Endothelial cell of umbilical vein (primary cell): ENCODE measurements around the gene MBD2. TPM values are rescaled to one million over a fixed set of nuclear protein-coding genes. Genes with fewer than 3 reads are reported as not detected.

Experiments used
- BruUV-seq: library from RNA; stranded (reverse); fragments of 400-500 nt; replicated peaks from 2 replicates; lab custom pipeline; 2021; lab: Mats Ljungman, UMichigan
- CTCF ChIA-PET: fragments of 300-600, 350-600 bp; sonication (Branson Sonifier 250); formaldehyde crosslinking; loops from one replicate; lab custom pipeline; 2021; ENCODE audit warnings: antibody characterized with exemption, inconsistent platforms; lab: Charles Lee
- POLR2A ChIA-PET: fragments of 300-600, 350-600 bp; sonication (Branson Sonifier 250); formaldehyde crosslinking; loops from one replicate; lab custom pipeline; 2021; ENCODE audit warnings: antibody characterized with exemption, inconsistent platforms; lab: Charles Lee
- DNase-seq: peaks from one replicate; pipeline ENCODE4 v3.0.0-alpha.2; 2011; ENCODE audit warnings: low read depth, low spot score
- FAIRE-seq: peaks from 2 replicates; lab custom pipeline; 2011; peaks lifted over from hg19 to GRCh38; lab: Jason Lieb, UNC
- H2AFZ ChIP-seq: 2 replicates; pipeline ENCODE4 v1.6.0; 2012; ENCODE audit warnings: low read depth, low read length, control low read depth, inconsistent platforms
- H3K27ac ChIP-seq: 2 replicates; pipeline ENCODE4 v1.5.1; 2011; ENCODE audit warnings: low read depth, mild to moderate bottlenecking, control low read depth, low read length, moderate library complexity; ENCODE audit not compliant: insufficient read depth
- H3K27me3 ChIP-seq, 2 experiments: 2 replicates each; pipeline versions ENCODE4 v1.6.0 to v1.6.1; 2011; ENCODE audit warnings: low read length in 2 of 2, mixed read lengths in 1 of 2; ENCODE audit not compliant: control insufficient read depth in 2 of 2, insufficient read depth in 2 of 2
- H3K36me3 ChIP-seq, 2 experiments: 2 replicates in 1 of 2; 3 replicates in 1 of 2; pipeline ENCODE4 v1.5.1; 2011; ENCODE audit warnings: low read length in 2 of 2, mild to moderate bottlenecking in 1 of 2, moderate library complexity in 1 of 2; ENCODE audit not compliant: control insufficient read depth in 2 of 2, insufficient read depth in 2 of 2; ENCODE audit errors: extremely low read depth in 1 of 2
- H3K4me1 ChIP-seq: 3 replicates; pipeline ENCODE4 v1.5.1; 2011; ENCODE audit warnings: mild to moderate bottlenecking, low read length; ENCODE audit not compliant: control insufficient read depth, insufficient read depth; ENCODE audit errors: extremely low read depth
- H3K4me2 ChIP-seq: 2 replicates; pipeline ENCODE4 v1.6.1; 2011; ENCODE audit warnings: low read length, control low read depth, mixed read lengths; ENCODE audit not compliant: insufficient read depth
- H3K4me3 ChIP-seq, 3 experiments: fragments of 200-600 bp in 1 of 3; sonication (generic), shearing (Covaris generic) in 1 of 3; replicated peaks in 1 of 3; 2 replicates each; pipeline ENCODE4 v1.5.1; 2011 to 2016; ENCODE audit warnings: control low read depth in 3 of 3, low read length in 3 of 3, mild to moderate bottlenecking in 2 of 3, inconsistent platforms in 1 of 3, low read depth in 1 of 3, moderate library complexity in 1 of 3; ENCODE audit not compliant: insufficient read depth in 1 of 3
- H3K79me2 ChIP-seq: 2 replicates; pipeline ENCODE4 v1.6.0; 2012; ENCODE audit warnings: low read length, inconsistent platforms; ENCODE audit not compliant: control insufficient read depth, insufficient read depth
- H3K9ac ChIP-seq: replicated peaks from 2 replicates; pipeline ENCODE3; 2011; ENCODE audit warnings: low read length, control low read depth; ENCODE audit not compliant: insufficient read depth; ENCODE audit errors: extremely low read depth
- H3K9me1 ChIP-seq: replicated peaks from 3 replicates; pipeline ENCODE4 v1.6.0; 2011; ENCODE audit warnings: mild to moderate bottlenecking, low read length; ENCODE audit not compliant: control insufficient read depth, insufficient read depth; ENCODE audit errors: extremely low read depth
- H3K9me3 ChIP-seq: replicated peaks from 2 replicates; pipeline ENCODE4 v1.5.1; 2012; ENCODE audit warnings: low read length, inconsistent platforms; ENCODE audit not compliant: control insufficient read depth, insufficient read depth
- H4K20me1 ChIP-seq: replicated peaks from 2 replicates; pipeline ENCODE3; 2011; ENCODE audit warnings: mild to moderate bottlenecking, low read length; ENCODE audit not compliant: control insufficient read depth, insufficient read depth; ENCODE audit errors: extremely low read depth
- CTCF ChIP-seq, 2 donors: IDR thresholded peaks; 1 replicate in 1 of 2; 2 replicates in 1 of 2; pipeline ENCODE4 v1.5.1; 2011; ENCODE audit warnings: low read length in 2 of 2, mild to moderate bottlenecking in 2 of 2, moderate library complexity in 2 of 2, control low read depth in 1 of 2, inconsistent platforms in 1 of 2, low read depth in 1 of 2; ENCODE audit not compliant: insufficient read depth in 1 of 2; ENCODE audit errors: extremely low read depth in 1 of 2
- EZH2 ChIP-seq: IDR thresholded peaks from 2 replicates; pipeline ENCODE4 v1.6.1; 2012; ENCODE audit warnings: borderline replicate concordance, low read depth, mild to moderate bottlenecking, moderate library complexity, low read length, inconsistent platforms; ENCODE audit not compliant: severe bottlenecking
- FOS ChIP-seq: IDR thresholded peaks from 2 replicates; pipeline ENCODE4 v1.6.1; 2011; ENCODE audit warnings: mild to moderate bottlenecking, low read length, moderate library complexity, borderline replicate concordance; ENCODE audit not compliant: insufficient read depth
- GATA2 ChIP-seq: IDR thresholded peaks from 2 replicates; pipeline ENCODE4 v1.7.0; 2011; ENCODE audit warnings: low read depth, mild to moderate bottlenecking, moderate library complexity, mixed read lengths, low read length; ENCODE audit not compliant: insufficient read length, insufficient read depth
- JUN ChIP-seq: IDR thresholded peaks from 2 replicates; pipeline ENCODE4 v1.6.1; 2011; ENCODE audit warnings: borderline replicate concordance, low read depth; ENCODE audit not compliant: insufficient read length, insufficient read depth
- MAX ChIP-seq: IDR thresholded peaks from 2 replicates; pipeline ENCODE4 v1.6.1; 2011; ENCODE audit not compliant: insufficient read depth, insufficient read length
- MYC ChIP-seq: IDR thresholded peaks from one replicate; pipeline ENCODE4 v1.6.1; 2011; ENCODE audit warnings: mild to moderate bottlenecking, low read depth, low read length
- POLR2A ChIP-seq: IDR thresholded peaks from 2 replicates; pipeline ENCODE4 v1.6.1; 2012; ENCODE audit warnings: low read depth, mild to moderate bottlenecking, control low read depth, low read length
- POLR2AphosphoS5 ChIP-seq: IDR thresholded peaks from 2 replicates; pipeline ENCODE4 v1.6.1; 2012; ENCODE audit warnings: low read depth, mild to moderate bottlenecking, control low read depth, low read length, moderate library complexity; ENCODE audit not compliant: insufficient read depth
- dilution Hi-C: fragments of 300-500 bp; cut with MboI; formaldehyde crosslinking; loops from one replicate; pipeline ENCODE4 v1.15.0; 2019; ENCODE audit warnings: low sequenced_read_pairs; ENCODE audit not compliant: extremely low pct_ligation_motif_present
- intact Hi-C: fragments of 100-400 bp; cut with micrococcal nuclease; formaldehyde crosslinking; loops from one replicate; pipeline ENCODE4 v1.10.0; 2022
- polyA plus RNA-seq, 4 experiments: library from polyadenylated mRNA; depleted of rRNA in 3 of 4; stranded (reverse) in 3 of 4; unstranded in 1 of 4; fragments of >200 nt; gene quantifications; 2 replicates each; pipeline versions ENCODE4 v1.2.1 to v1.2.3, GENCODE V29; 2011 to 2012; ENCODE audit warnings: missing spikeins in 1 of 4
- total RNA-seq: library from RNA; stranded (reverse); gene quantifications from 2 replicates; pipeline ENCODE4 v1.2.3, GENCODE V29; 2021

The MBD2 gene
- total and polyA plus RNA-seq, 2 donors (not counting 3 experiments of a cell fraction or from before 2014, with no cell fraction given) = 86.8 to 110 TPM

- H3K9ac ChIP-seq = no peak overlapping the region
- FAIRE-seq (no peak), DNase-seq (no peak)
- peaks cover 27% of the 10 kb centered on the region for H3K4me1 ChIP-seq
- peaks cover 48% of the 10 kb centered on the region for H3K79me2 ChIP-seq
- BruUV-seq = no TSS peak
- no peak overlapping the region for H3K27ac ChIP-seq
- peaks cover 7 to 11% of the 10 kb centered on the region in 2 experiments for H3K36me3 ChIP-seq
- intact Hi-C loops (no loop called here), dilution Hi-C loops (no loop called here)
- H3K9me1 ChIP-seq = peaks cover 3% of the 10 kb centered on the region
- no peak overlapping the region for H3K4me2 ChIP-seq
- no peaks in the 10 kb centered on the region for H3K9me3 ChIP-seq
- POLR2A ChIA-PET = no interaction called here
- H2AFZ ChIP-seq = no peak overlapping the region
- H3K4me3 ChIP-seq = no peak overlapping the region
- H4K20me1 ChIP-seq = peaks cover 5% of the 10 kb centered on the region
- H3K27me3 ChIP-seq = no peaks in the 10 kb centered on the region
- CTCF ChIA-PET = interaction anchor here (1.0 to 1.1 kb wide), 3 partner anchors 38 to 44 kb away, joined by 3 read pairs; no protein-coding TSS in a partner anchor
- TF ChIP-seq GATA2 = no peak
- TF ChIP-seq POLR2A = no peak
- TF ChIP-seq POLR2AphosphoS5 = no peak
- no peak for TF ChIP-seq MYC
- TF ChIP-seq FOS = no peak
- TF ChIP-seq JUN = no peak
- no peak for TF ChIP-seq EZH2
- TF ChIP-seq CTCF (IDR thresholded peaks at IDR 0.05; ENCODE audit: extremely low read depth in 1 of 2, insufficient read depth in 1 of 2, low read depth in 1 of 2, low read length in 2 of 2) = no peak
- no peak for TF ChIP-seq MAX
Observed at GRCh38 chr18:54165450-54165849, 59.0 kb downstream of the MBD2 start.
